ENCODE results near the gene HEPACAM.

GRCh38 chr11:124872741-124873140, 63.1 kb downstream of the HEPACAM start:
- TF ChIP-seq EZH2 (IDR thresholded peaks at IDR 0.05; ENCODE audit: low read length, unreplicated experiment) (no peak), CTCF (conservative IDR thresholded peaks at IDR 0.05; ENCODE audit: low read depth, low read length) (no peak), EZH2phosphoT487 (IDR thresholded peaks at IDR 0.05; ENCODE audit: borderline replicate concordance, low read length) (no peak)

All from PC-3 (cell line).